H1 (cell line): Measurements from ENCODE around the gene TMEM17. TPM values are rescaled to one million over a fixed set of nuclear protein-coding genes. Genes with fewer than 3 reads are reported as not detected.

ENCODE experiments used
- CTCF ChIA-PET: fragments of 300-600 bp; sonication (Branson Sonifier 250); formaldehyde crosslinking; loops from one replicate; lab custom pipeline; 2021; ENCODE audit not compliant: partially characterized antibody; lab: Charles Lee
- POLR2A ChIA-PET: fragments of 300-600 bp; sonication (Branson Sonifier 250); formaldehyde crosslinking; loops from one replicate; lab custom pipeline; 2021; ENCODE audit warnings: inconsistent platforms; ENCODE audit not compliant: partially characterized antibody; lab: Charles Lee
- DNase-seq, 2 experiments: peaks; one replicate each; pipeline versions ENCODE4 v3.0.0 to v3.0.0-alpha.2; 2010 to 2022; ENCODE audit warnings: low spot score in 2 of 2, low read depth in 1 of 2, mixed read lengths in 1 of 2
- FAIRE-seq: peaks from 2 replicates; lab custom pipeline; 2011; peaks lifted over from hg19 to GRCh38; lab: Jason Lieb, UNC
- H2AFZ ChIP-seq: 2 replicates; pipeline ENCODE4 v1.8.1; 2012; ENCODE audit warnings: low read length, inconsistent platforms
- H2AK5ac ChIP-seq: 2 replicates; pipeline ENCODE4 v1.6.1; 2013; ENCODE audit warnings: low read depth, low read length
- H2BK120ac ChIP-seq: replicated peaks from 2 replicates; pipeline ENCODE3; 2013; ENCODE audit warnings: low read depth, low read length, inconsistent platforms
- H2BK12ac ChIP-seq: 2 replicates; pipeline ENCODE4 v1.6.1; 2013; ENCODE audit warnings: low read depth, low read length
- H2BK15ac ChIP-seq: 2 replicates; pipeline ENCODE4 v1.6.1; 2013; ENCODE audit warnings: low read length
- H2BK20ac ChIP-seq: 2 replicates; pipeline ENCODE4 v1.6.1; 2013; ENCODE audit warnings: low read length
- H2BK5ac ChIP-seq: 2 replicates; pipeline ENCODE4 v1.6.1; 2013; ENCODE audit warnings: low read depth, low read length
- H3K14ac ChIP-seq: 2 replicates; pipeline ENCODE4 v1.6.1; 2013; ENCODE audit warnings: inconsistent platforms; ENCODE audit not compliant: insufficient read length
- H3K18ac ChIP-seq: 2 replicates; pipeline ENCODE4 v1.6.1; 2013; ENCODE audit warnings: low read length; ENCODE audit errors: extremely low read depth
- H3K23ac ChIP-seq: 2 replicates; pipeline ENCODE4 v1.6.1; 2013; ENCODE audit warnings: inconsistent platforms; ENCODE audit not compliant: insufficient read length
- H3K23me2 ChIP-seq: 2 replicates; pipeline ENCODE4 v1.6.1; 2013; ENCODE audit warnings: low read depth, low read length
- H3K27ac ChIP-seq: 2 replicates; pipeline ENCODE4 v1.6.1; 2011; ENCODE audit warnings: low read depth, low read length, inconsistent platforms
- H3K27me3 ChIP-seq, 4 experiments: replicated peaks in 1 of 4; 1 replicate in 1 of 4; 2 replicates in 3 of 4; pipeline versions ENCODE4 v1.6.1 to v1.8.1; 2011 to 2013; ENCODE audit warnings: low read length in 3 of 4, mild to moderate bottlenecking in 3 of 4, inconsistent platforms in 2 of 4, mixed read lengths in 2 of 4, moderate library complexity in 1 of 4; ENCODE audit not compliant: control insufficient read depth in 3 of 4, insufficient read depth in 3 of 4; ENCODE audit errors: extremely low read depth in 1 of 4
- H3K36me3 ChIP-seq, 4 experiments: 2 replicates each; pipeline versions ENCODE4 v1.6.1 to v1.8.1; 2011 to 2013; ENCODE audit warnings: mild to moderate bottlenecking in 4 of 4, low read length in 3 of 4, moderate library complexity in 2 of 4, control low read depth in 1 of 4, inconsistent platforms in 1 of 4; ENCODE audit not compliant: insufficient read depth in 4 of 4, control insufficient read depth in 2 of 4
- H3K4ac ChIP-seq: replicated peaks from 2 replicates; pipeline ENCODE3; 2013; ENCODE audit warnings: low read length, low read depth, mixed read lengths, inconsistent platforms; ENCODE audit not compliant: insufficient read length
- H3K4me1 ChIP-seq, 4 experiments: replicated peaks in 1 of 4; 1 replicate in 1 of 4; 2 replicates in 3 of 4; pipeline versions ENCODE4 v1.6.1 to v1.8.1; 2011 to 2013; ENCODE audit warnings: low read length in 3 of 4, inconsistent platforms in 2 of 4, mixed read lengths in 1 of 4; ENCODE audit not compliant: insufficient read depth in 4 of 4, control insufficient read depth in 3 of 4
- H3K4me2 ChIP-seq, 2 experiments: 2 replicates each; pipeline versions ENCODE4 v1.6.1 to v1.8.1; 2011 to 2013; ENCODE audit warnings: low read depth in 2 of 2, low read length in 2 of 2, control low read depth in 1 of 2, inconsistent platforms in 1 of 2, mild to moderate bottlenecking in 1 of 2; ENCODE audit not compliant: insufficient read depth in 1 of 2
- H3K4me3 ChIP-seq, 4 experiments: fragments of 200-600, 300-600 bp in 1 of 4; sonication (generic), shearing (Covaris generic), sonication (Bioruptor Twin) in 1 of 4; 2 replicates each; pipeline versions ENCODE4 v1.5.1 to v1.8.1; 2011 to 2016; ENCODE audit warnings: low read length in 4 of 4, low read depth in 3 of 4, control low read depth in 2 of 4, inconsistent platforms in 2 of 4, mild to moderate bottlenecking in 2 of 4, mixed read lengths in 1 of 4, moderate library complexity in 1 of 4; ENCODE audit not compliant: insufficient read depth in 2 of 4; ENCODE audit errors: extremely low read depth in 1 of 4
- H3K56ac ChIP-seq: replicated peaks from 2 replicates; pipeline ENCODE3; 2013; ENCODE audit warnings: low read depth, mild to moderate bottlenecking, mixed read lengths, low read length, inconsistent platforms; ENCODE audit not compliant: insufficient read length
- H3K79me1 ChIP-seq: 2 replicates; pipeline ENCODE4 v1.6.1; 2013; ENCODE audit warnings: low read depth, low read length, control low read depth
- H3K79me2 ChIP-seq, 2 experiments: 2 replicates each; pipeline versions ENCODE4 v1.6.1 to v1.8.1; 2012 to 2013; ENCODE audit warnings: low read length in 2 of 2, mild to moderate bottlenecking in 2 of 2, inconsistent platforms in 1 of 2; ENCODE audit not compliant: insufficient read depth in 2 of 2, control insufficient read depth in 1 of 2
- H3K9ac ChIP-seq, 4 experiments: replicated peaks in 1 of 4; 1 replicate in 1 of 4; 2 replicates in 3 of 4; pipeline versions ENCODE4 v1.6.1 to v1.8.1; 2011 to 2013; ENCODE audit warnings: low read depth in 3 of 4, low read length in 3 of 4, control low read depth in 2 of 4, mild to moderate bottlenecking in 2 of 4, moderate library complexity in 2 of 4, inconsistent platforms in 1 of 4; ENCODE audit errors: extremely low read depth in 1 of 4
- H3K9me3 ChIP-seq, 2 experiments: 2 replicates each; pipeline versions ENCODE4 v1.6.1 to v1.8.1; 2012 to 2013; ENCODE audit warnings: mild to moderate bottlenecking in 2 of 2, moderate library complexity in 2 of 2, control low read depth in 1 of 2, inconsistent platforms in 1 of 2, low read depth in 1 of 2, low read length in 1 of 2, mixed read lengths in 1 of 2; ENCODE audit not compliant: insufficient read depth in 2 of 2
- H4K20me1 ChIP-seq, 2 experiments: replicated peaks in 1 of 2; 2 replicates each; pipeline versions ENCODE3 to v1.8.1; 2011 to 2013; ENCODE audit warnings: inconsistent platforms in 2 of 2, low read length in 2 of 2, mild to moderate bottlenecking in 1 of 2; ENCODE audit not compliant: insufficient read depth in 2 of 2, control insufficient read depth in 1 of 2
- H4K5ac ChIP-seq: 2 replicates; pipeline ENCODE4 v1.6.1; 2013; ENCODE audit warnings: low read length, low read depth, mixed read lengths, inconsistent platforms; ENCODE audit not compliant: insufficient read length
- H4K8ac ChIP-seq: 2 replicates; pipeline ENCODE4 v1.8.0; 2013; ENCODE audit warnings: mild to moderate bottlenecking, moderate library complexity, low read length, inconsistent platforms; ENCODE audit not compliant: insufficient read depth; ENCODE audit errors: extremely low read depth
- H4K91ac ChIP-seq: replicated peaks from 2 replicates; pipeline ENCODE3; 2013; ENCODE audit warnings: low read length, mixed read lengths, inconsistent platforms; ENCODE audit not compliant: insufficient read length
- FOSL1 ChIP-seq: IDR thresholded peaks from 2 replicates; pipeline ENCODE4 v1.6.1; 2011; ENCODE audit warnings: mild to moderate bottlenecking, low read depth, low read length, moderate library complexity; ENCODE audit not compliant: insufficient read depth
- WGBS, 2 experiments: shearing (Covaris generic) in 1 of 2; methylation state at CpG; one replicate each; pipeline versions ENCODE4 v1.1.6 to v1.1.7; 2013 to 2015; ENCODE audit warnings: low lambda C conversion rate in 2 of 2, mixed read lengths in 2 of 2, inconsistent platforms in 1 of 2, low coverage in 1 of 2, missing lambda C conversion rate in 1 of 2; ENCODE audit not compliant: insufficient replicate concordance in 2 of 2, insufficient coverage in 1 of 2, insufficient read length in 1 of 2; ENCODE audit errors: extremely low coverage in 1 of 2, missing lambda C conversion rate in 1 of 2; 5-methylcytosine and 5-hydroxymethylcytosine counted together
- polyA plus RNA-seq, 7 experiments: library from polyadenylated mRNA; depleted of rRNA in 3 of 7; stranded (reverse) in 5 of 7; unstranded in 2 of 7; fragments of >200 nt in 5 of 7; fragments of 200-250 nt in 2 of 7; gene quantifications; 1 replicate in 5 of 7; 2 replicates in 1 of 7; 4 replicates in 1 of 7; pipeline versions ENCODE4 v1.2.1 to v1.2.3, GENCODE V29; 2011 to 2013; ENCODE audit warnings: missing spikeins in 2 of 7, mixed read lengths in 2 of 7
- total RNA-seq: library from RNA; stranded (reverse); fragmentation: NEBNext Ultra II Directional; extraction: Animal tissue kit (Norgen Biotek cat#: 25700); gene quantifications from 2 replicates; pipeline ENCODE4 v1.2.1, GENCODE V29; 2021

Gene TMEM17
- total and polyA plus RNA-seq, 2 of the 8 experiments (the other 6 are each of a cell fraction or from before 2014, with no cell fraction given): 0.69 to 1.2 TPM

DNA sequence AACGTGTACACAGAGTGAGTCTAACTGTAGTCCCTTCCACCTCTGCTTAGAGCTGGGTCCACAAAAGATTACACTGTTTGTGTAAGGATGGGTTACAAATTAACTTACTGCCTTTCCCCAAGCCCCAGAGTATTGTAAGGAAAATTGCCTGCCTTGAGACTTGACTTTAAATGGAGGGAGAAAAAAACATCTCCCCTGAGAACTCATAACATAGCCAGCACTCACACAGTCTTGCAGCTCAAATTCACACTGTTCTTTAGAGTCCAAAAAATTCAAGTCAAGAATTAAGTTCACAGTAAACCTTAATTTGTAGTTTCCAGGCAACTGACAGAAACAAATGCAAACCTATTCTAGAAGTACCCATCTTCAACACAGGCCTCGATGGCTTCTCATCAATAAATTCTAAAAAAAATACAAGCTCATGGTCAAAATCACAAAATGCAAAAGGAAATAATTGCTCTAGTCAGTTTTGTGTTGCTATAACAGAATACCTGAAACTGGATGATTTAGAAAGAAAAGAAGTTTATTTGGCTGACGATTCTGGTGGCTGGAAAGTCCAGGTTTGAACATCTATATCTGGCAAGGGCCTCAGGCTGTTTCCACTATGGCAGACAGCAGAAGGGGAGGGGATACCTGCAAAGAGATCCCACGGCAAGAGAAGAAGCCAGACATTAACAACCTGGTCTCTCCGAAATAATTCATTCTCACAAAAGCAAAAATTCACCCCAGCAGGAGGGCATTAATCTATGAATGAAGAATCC lies 34.6 kb upstream of the TMEM17 start:
- Histone ChIP-seq H2BK5ac (no peak overlapping the region), H3K79me2 (no peaks in the 10 kb centered on the region), H2BK20ac (no peak overlapping the region), H3K4ac (no peak overlapping the region), H4K5ac (no peak overlapping the region), H4K20me1 (no peaks in the 10 kb centered on the region), H3K56ac (no peak overlapping the region), H4K91ac (no peak overlapping the region), H3K4me1 (peaks cover 0 to 3% (median 0%) of the 10 kb centered on the region in 4 experiments; a peak in 1 of 7 replicates), H3K4me2 (no peak overlapping the region), H3K4me3 (no peak overlapping the region), H3K14ac (no peak overlapping the region), H4K8ac (no peak overlapping the region), H3K23me2 (no peaks in the 10 kb centered on the region), H3K27me3 (no peaks in the 10 kb centered on the region), H3K27ac (no peak overlapping the region), H3K9ac (no peak overlapping the region), H3K79me1 (no peaks in the 10 kb centered on the region), H3K9me3 (peaks cover 0 to 3% of the 10 kb centered on the region in 2 experiments; a peak in 2 of 4 replicates), H3K18ac (no peak overlapping the region), H2BK12ac (no peak overlapping the region), H3K36me3 (no peaks in the 10 kb centered on the region), H3K23ac (no peak overlapping the region), H2AK5ac (no peak overlapping the region), H2AFZ (no peak overlapping the region), H2BK120ac (no peak overlapping the region), H2BK15ac (no peak overlapping the region)
- DNase-seq: no peak
- ChIA-PET POLR2A (no interaction called here), CTCF (interaction anchor here (0.8 to 1.2 kb wide), 2 partner anchors 9 to 14 kb away, joined by 3 read pairs; no protein-coding TSS in a partner anchor)
- FAIRE-seq: no peak
- WGBS, 2 experiments: 78% methylated on average over 5 of the region's 5 CpGs; no CpG with 5 or more reads in 1 of the 2 experiments
- no peak for TF ChIP-seq FOSL1
